ENCODE results near the gene UBD.

- TF ChIP-seq CTCF (IDR thresholded peaks at IDR 0.05 in 4 of 5, conservative IDR thresholded peaks at IDR 0.05 in 1 of 5) (no peak), POLR2A (IDR thresholded peaks at IDR 0.05) (no peak)
Observed at GRCh38 chr6:29527564-29527963, 32.0 kb downstream of the UBD start.
